NAMALWA (cell line): ENCODE measurements around the gene PERM1.

Source experiments
- DNase-seq: peaks from one replicate; pipeline ENCODE4 v3.0.0-alpha.2; 2015; ENCODE audit warnings: low spot score

Gene PERM1

DNA sequence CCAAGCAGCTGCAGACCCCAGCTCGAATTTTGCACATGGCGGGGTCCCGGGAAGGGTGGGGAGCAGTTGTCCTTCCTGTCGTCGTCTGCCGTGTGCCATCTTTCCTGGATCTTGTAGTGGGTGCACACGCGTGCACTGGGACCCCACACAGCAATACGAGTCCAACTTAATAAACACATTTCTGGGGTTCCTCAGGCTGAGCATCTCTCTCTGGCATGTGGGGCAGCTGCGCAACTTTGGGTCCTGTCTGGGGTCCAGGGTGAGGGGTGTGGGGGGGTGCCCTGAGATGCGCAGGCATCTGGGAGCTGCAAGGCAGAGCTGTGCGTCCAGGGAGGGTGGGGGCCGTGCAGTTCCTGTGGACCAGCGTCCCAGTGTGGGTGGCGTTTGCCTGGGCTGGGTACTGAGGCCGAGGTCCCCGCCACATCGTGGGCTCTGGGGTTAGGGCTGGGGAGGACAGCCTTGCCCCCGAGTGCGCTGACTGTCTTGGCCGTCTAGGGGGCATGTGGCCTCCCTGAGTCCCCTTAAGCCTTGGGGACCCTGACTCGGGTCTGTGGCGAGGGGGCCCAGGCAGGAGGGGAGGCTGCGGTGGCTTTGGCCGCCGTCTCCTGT lies 16.3 kb downstream of the PERM1 start:
- no peak for DNase-seq

DNA sequence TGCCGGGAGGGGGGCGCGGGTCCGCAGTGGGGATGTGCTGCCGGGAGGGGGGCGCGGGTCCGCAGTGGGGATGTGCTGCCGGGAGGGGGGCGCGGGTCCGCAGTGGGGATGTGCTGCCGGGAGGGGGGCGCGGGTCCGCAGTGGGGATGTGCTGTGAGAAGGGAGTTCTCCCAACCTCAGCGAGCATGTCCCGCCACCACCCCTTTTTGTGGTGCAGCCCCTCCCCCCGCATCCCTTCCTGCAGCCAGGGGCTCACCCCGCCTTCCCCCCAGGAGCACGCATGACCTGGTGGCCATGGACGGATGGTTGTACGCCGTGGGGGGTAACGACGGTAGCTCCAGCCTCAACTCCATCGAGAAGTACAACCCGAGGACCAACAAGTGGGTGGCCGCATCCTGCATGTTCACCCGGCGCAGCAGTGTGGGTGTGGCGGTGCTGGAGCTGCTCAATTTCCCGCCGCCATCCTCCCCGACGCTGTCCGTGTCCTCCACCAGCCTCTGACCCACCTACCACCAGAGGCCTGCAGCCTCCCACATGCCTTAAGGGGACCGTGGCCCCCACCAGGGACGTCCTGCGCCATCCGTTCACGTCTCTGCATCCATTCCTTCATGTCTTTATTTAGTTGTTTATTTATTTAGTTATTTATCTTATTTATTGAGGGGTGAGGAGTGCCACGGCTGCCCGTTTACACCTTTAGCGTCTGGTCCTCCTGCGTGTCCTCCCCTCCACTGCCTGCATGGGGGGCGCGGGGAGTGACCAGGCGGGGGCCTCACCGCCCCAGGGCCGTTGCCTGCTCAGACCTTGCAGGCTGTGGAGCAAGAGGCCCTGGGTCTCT lies 17.0 kb downstream of the PERM1 start:
- no peak for DNase-seq

- DNase-seq = no peak
These were observed 18.0 kb downstream of the PERM1 start for GRCh38 chr1:963746-964525.

DNA sequence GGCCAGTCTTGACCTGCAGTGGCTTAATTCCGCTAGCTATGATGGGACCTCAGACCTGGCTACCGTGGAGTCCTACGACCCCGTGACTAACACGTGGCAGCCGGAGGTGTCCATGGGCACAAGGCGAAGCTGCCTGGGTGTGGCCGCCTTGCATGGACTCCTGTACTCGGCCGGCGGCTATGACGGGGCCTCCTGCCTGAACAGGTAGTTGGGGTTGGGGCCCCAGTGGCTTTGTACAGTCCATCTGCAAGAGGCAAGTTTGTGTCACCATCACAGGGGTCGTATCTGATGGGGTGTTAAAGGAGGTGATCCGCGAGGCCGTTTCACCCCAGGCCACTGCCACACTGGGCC lies 18.6 kb downstream of the PERM1 start:
- DNase-seq = no peak

DNA sequence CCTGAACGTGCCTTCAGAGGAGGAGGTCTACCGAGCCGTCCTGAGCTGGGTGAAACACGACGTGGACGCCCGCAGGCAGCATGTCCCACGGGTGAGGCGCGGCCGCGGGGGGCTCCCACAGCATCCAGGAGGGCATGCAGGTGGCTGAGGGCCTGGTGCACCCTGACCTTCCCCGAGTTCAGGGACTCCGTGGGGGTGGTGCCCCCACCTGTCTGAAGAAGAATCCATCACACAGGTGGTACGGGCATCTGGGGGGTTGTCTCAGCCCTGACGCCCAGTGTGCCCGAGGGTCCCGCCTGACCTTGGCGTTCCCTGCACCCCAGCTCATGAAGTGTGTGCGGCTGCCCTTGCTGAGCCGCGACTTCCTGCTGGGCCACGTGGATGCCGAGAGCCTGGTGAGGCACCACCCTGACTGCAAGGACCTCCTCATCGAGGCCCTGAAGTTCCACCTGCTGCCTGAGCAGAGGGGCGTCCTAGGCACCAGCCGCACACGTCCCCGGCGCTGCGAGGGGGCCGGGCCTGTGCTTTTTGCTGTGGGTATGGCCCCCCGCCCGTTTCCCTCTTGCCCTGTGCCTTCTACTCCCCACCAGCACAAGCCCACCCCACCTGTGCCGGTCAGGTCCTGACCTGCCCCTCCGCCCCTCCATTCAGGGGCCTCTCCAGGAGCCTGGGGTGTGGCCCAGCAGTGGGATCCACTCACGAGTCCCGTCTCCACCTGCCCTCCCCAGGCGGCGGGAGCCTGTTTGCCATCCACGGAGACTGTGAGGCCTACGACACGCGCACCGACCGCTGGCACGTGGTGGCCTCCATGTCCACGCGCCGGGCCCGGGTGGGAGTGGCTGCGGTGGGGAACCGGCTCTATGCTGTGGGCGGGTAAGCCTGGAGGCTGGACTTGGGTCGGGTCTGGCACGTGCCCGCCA lies 19.3 kb downstream of the PERM1 start:
- no peak for DNase-seq

DNA sequence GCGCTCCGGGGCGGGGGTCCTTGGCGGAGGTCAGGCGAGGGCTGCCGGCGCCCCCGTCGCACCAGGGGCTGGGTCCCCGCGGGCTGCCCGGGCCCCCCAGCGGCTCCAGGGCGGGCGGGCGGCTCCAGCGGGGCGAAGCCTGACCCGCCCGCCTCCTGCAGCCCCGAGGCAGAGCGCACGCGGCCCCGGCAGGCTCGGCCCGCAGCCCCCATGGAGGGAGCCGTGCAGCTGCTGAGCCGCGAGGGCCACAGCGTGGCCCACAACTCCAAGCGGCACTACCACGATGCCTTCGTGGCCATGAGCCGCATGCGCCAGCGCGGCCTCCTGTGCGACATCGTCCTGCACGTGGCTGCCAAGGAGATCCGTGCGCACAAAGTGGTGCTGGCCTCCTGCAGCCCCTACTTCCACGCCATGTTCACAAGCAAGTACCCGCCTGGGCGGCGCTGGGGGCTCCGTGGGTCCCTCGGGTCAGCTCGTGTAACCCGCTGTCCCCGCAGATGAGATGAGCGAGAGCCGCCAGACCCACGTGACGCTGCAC lies 20.7 kb downstream of the PERM1 start:
- no peak for DNase-seq

- DNase-seq = peak; percentile 85
These were observed 21.3 kb downstream of the PERM1 start, which contains the start of gene KLHL17 for GRCh38 chr1:960363-961131. Gene KLHL17, plus strand, starts transcription at chr1:960584. Its CDS starts 110 bp downstream, at chr1:960694.

- no peak for DNase-seq
These were observed 22.0 kb downstream of the PERM1 start for GRCh38 chr1:959731-960362.

GRCh38 chr1:958823-959730 lies 22.8 kb downstream of the PERM1 start, which contains the start of gene NOC2L:
Gene NOC2L, minus strand, starts transcription at chr1:959256. Its CDS starts 16 bp downstream, at chr1:959240.
- peak; percentile 95 for DNase-seq

DNA sequence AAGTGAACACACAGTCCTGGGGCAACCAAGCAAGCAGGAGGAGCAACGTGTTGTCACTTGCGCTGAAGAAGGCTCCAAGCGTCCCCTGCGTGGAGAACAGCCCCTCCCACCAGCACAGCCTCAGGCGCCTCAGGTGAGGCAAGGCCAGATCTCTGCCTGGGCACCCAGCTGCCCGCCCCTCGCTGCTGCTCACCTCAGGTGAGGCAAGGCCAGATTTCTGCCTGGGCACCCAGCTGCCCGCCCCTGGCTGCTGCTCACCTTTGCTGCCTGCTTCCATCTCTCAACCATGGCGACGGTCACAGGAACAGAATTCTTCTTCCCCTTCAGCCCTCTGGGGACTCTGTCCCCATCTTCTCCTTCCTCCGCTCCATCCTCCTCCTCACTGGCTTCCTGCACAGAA lies 25.3 kb downstream of the PERM1 start:
- no peak for DNase-seq

DNA sequence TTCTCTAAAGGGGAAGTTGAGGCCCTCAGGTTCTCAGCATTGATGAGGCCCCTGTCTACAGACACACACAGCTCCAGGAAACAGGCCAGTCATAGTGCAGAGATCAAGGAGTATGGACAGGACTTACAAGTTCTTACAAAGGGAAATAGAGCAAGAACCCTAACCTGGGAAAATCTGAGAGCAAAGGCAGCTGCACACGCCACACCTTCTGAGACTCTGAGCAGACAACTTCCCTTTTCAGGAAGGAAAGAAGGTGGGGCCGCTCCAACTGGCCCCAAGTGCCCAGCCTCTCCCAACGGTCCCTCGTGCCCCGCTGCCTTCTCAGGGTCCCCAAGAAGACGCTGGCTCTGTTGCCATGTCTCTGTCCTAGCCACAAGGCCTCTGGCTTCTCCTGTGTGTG lies 26.4 kb downstream of the PERM1 start:
- DNase-seq = no peak

DNA sequence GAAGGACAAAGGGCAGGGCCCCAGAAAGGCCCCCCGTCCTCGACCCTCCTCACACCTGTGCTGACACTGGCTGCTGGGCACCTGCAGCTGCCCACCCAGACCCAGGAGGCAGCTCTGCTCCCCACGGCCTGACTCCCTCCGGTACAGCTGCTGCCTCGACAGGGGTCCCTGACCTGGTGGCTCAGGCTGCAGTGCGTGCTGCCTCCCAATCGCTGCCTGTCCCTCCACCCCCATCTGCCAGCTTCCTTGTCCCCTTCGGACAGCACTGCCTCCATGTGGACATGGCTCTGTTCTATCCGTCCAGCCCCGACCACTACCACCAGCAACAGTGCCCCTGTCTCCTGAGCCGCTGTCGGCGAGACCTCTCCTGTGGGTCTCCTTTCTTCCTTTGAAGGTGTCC lies 27.0 kb downstream of the PERM1 start:
- no peak for DNase-seq

GRCh38 chr1:953524-954320 lies 28.2 kb downstream of the PERM1 start:
- DNase-seq = no peak

DNA sequence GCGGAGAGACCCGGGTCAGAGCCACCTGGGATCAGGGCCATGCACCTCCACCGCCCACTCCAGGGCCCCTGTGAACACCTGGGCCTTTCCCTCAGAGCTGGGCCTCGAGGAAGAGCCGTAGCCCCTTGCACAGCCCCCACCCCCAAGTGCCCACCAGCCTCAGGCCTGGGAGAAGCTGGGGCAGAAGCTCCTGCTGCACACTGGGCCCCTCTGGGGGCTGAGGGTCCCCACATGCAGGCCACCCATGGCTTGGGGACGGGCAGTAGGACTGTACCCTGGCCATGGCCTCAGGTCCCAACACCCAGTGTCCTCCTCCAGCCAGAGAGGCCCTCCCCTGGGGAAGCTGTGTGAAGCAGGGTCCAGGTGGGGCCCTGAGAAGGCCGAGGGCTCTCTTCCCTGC lies 29.3 kb downstream of the PERM1 start:
- DNase-seq = no peak

- no peak for DNase-seq
These were observed 29.7 kb downstream of the PERM1 start for GRCh38 chr1:952201-952600.

- no peak for DNase-seq
These were observed 30.5 kb downstream of the PERM1 start for GRCh38 chr1:951364-951763.

GRCh38 chr1:950881-951280 lies 31.0 kb downstream of the PERM1 start:
- no peak for DNase-seq

DNA sequence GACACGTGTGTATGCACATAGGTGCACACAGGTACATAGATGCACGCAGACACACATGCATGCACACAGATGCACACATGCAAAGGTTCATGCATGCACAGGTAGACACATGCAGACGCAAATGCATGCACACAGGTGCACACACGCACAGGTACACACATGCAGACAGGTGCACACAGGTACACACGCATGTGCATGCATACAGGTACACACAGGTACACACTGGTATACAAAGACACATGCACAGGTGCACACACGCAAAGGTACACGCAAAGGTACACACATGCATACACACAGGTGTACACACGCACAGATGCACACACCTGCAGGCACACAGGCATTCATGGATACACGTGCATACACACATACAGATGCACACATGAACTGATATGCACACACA lies 31.6 kb downstream of the PERM1 start:
- no peak for DNase-seq
